Measurements from ENCODE around the gene SYCP2. TPM values are rescaled to one million over a fixed set of nuclear protein-coding genes. Genes with fewer than 3 reads are reported as not detected.

SYCP2 gene
- polyA plus RNA-seq, 4 donors: 0.51 to 3.0 (median 1.8) TPM

- Histone ChIP-seq H3K9me3 (ENCODE audit: control insufficient read depth in 2 of 2, insufficient read depth in 1 of 2, low read depth in 1 of 2, low read length in 1 of 2) (no peaks in the 10 kb centered on the region), H3K36me3 (ENCODE audit: control insufficient read depth in 3 of 3, insufficient read depth in 2 of 3, low read depth in 1 of 3, low read length in 3 of 3) (no peaks in the 10 kb centered on the region), H3K27me3 (ENCODE audit: control insufficient read depth in 3 of 3, insufficient read depth in 3 of 3, low read length in 3 of 3) (peaks cover 0 to 7% (median 0%) of the 10 kb centered on the region in 3 donors), H3K4me1 (ENCODE audit: control insufficient read depth in 3 of 3, insufficient read depth in 2 of 3, low read depth in 1 of 3, low read length in 2 of 3) (peaks cover 0 to 12% (median 11%) of the 10 kb centered on the region in 3 donors), H3K27ac (ENCODE audit: low read depth in 1 of 3, low read length in 2 of 3) (no peak overlapping the region), H3K4me3 (ENCODE audit: low read depth in 1 of 3, low read length in 3 of 3) (peak overlapping the region in 2 of 3 donors; percentile 23 to 27)
- peak; percentile 47 to 74 for DNase-seq
- 10 to 38% (median 24%) methylated on average over 6 of the region's 6 CpGs for WGBS, 3 donors
- no peak for FAIRE-seq
Observed at GRCh38 chr20:59836767-59837166, 96.7 kb downstream of the SYCP2 start.

GRCh38 chr20:59835448-59836395 is 97.7 kb downstream of the SYCP2 start:
- Histone ChIP-seq H3K4me1 (ENCODE audit: control insufficient read depth in 3 of 3, insufficient read depth in 2 of 3, low read depth in 1 of 3, low read length in 2 of 3) (peaks cover 0 to 21% (median 11%) of the 10 kb centered on the region in 3 donors), H3K4me3 (ENCODE audit: low read depth in 1 of 3, low read length in 3 of 3) (peak overlapping the region; percentile 3 to 27 (median 23)), H3K27ac (ENCODE audit: low read depth in 1 of 3, low read length in 2 of 3) (peak overlapping the region in 1 of 3 donors; percentile 36), H3K9me3 (ENCODE audit: control insufficient read depth in 2 of 2, insufficient read depth in 1 of 2, low read depth in 1 of 2, low read length in 1 of 2) (no peaks in the 10 kb centered on the region), H3K27me3 (ENCODE audit: control insufficient read depth in 3 of 3, insufficient read depth in 3 of 3, low read length in 3 of 3) (peaks cover 0 to 7% (median 0%) of the 10 kb centered on the region in 3 donors), H3K36me3 (ENCODE audit: control insufficient read depth in 3 of 3, insufficient read depth in 2 of 3, low read depth in 1 of 3, low read length in 3 of 3) (no peaks in the 10 kb centered on the region)
- DNase-seq (peak; percentile 80 to 82), FAIRE-seq (no peak)
- WGBS, 3 donors: 3 to 9% (median 8%) methylated on average over 16 of the region's 16 CpGs

GRCh38 chr20:59835057-59835447 is 98.4 kb downstream of the SYCP2 start:
- WGBS, 3 donors: 32 to 42% (median 41%) methylated on average over 2 of the region's 2 CpGs
- H3K27me3 ChIP-seq (ENCODE audit: control insufficient read depth in 3 of 3, insufficient read depth in 3 of 3, low read length in 3 of 3): peaks cover 0 to 7% (median 0%) of the 10 kb centered on the region in 3 donors
- DNase-seq: no peak
- H3K36me3 ChIP-seq (ENCODE audit: control insufficient read depth in 3 of 3, insufficient read depth in 2 of 3, low read depth in 1 of 3, low read length in 3 of 3): no peaks in the 10 kb centered on the region
- H3K9me3 ChIP-seq (ENCODE audit: control insufficient read depth in 2 of 2, insufficient read depth in 1 of 2, low read depth in 1 of 2, low read length in 1 of 2): no peaks in the 10 kb centered on the region
- H3K4me1 ChIP-seq (ENCODE audit: control insufficient read depth in 3 of 3, insufficient read depth in 2 of 3, low read depth in 1 of 3, low read length in 2 of 3): peaks cover 0 to 24% (median 11%) of the 10 kb centered on the region in 3 donors
- H3K27ac ChIP-seq (ENCODE audit: low read depth in 1 of 3, low read length in 2 of 3): no peak overlapping the region
- no peak for FAIRE-seq
- H3K4me3 ChIP-seq (ENCODE audit: low read depth in 1 of 3, low read length in 3 of 3): no peak overlapping the region

GRCh38 chr20:59832406-59833363 is 100.8 kb downstream of the SYCP2 start:
- H3K4me3 ChIP-seq (ENCODE audit: low read depth in 1 of 3, low read length in 3 of 3): no peak overlapping the region
- DNase-seq (no peak), FAIRE-seq (no peak)
- no peak overlapping the region for H3K27ac ChIP-seq (ENCODE audit: low read depth in 1 of 3, low read length in 2 of 3)
- H3K27me3 ChIP-seq (ENCODE audit: control insufficient read depth in 3 of 3, insufficient read depth in 3 of 3, low read length in 3 of 3): peaks cover 0 to 7% (median 0%) of the 10 kb centered on the region in 3 donors
- WGBS, 3 donors: 82 to 85% (median 84%) methylated on average over 13 of the region's 13 CpGs
- no peaks in the 10 kb centered on the region for H3K9me3 ChIP-seq (ENCODE audit: control insufficient read depth in 2 of 2, insufficient read depth in 1 of 2, low read depth in 1 of 2, low read length in 1 of 2)
- no peaks in the 10 kb centered on the region for H3K36me3 ChIP-seq (ENCODE audit: control insufficient read depth in 3 of 3, insufficient read depth in 2 of 3, low read depth in 1 of 3, low read length in 3 of 3)
- peaks cover under 1 to 26% (median 10%) of the 10 kb centered on the region in 3 donors for H3K4me1 ChIP-seq (ENCODE audit: control insufficient read depth in 3 of 3, insufficient read depth in 2 of 3, low read depth in 1 of 3, low read length in 2 of 3)

GRCh38 chr20:59831916-59832270 is 101.5 kb downstream of the SYCP2 start:
- Histone ChIP-seq H3K4me1 (ENCODE audit: control insufficient read depth in 3 of 3, insufficient read depth in 2 of 3, low read depth in 1 of 3, low read length in 2 of 3) (peaks cover 7 to 34% (median 8%) of the 10 kb centered on the region in 3 donors), H3K9me3 (ENCODE audit: control insufficient read depth in 2 of 2, insufficient read depth in 1 of 2, low read depth in 1 of 2, low read length in 1 of 2) (no peaks in the 10 kb centered on the region), H3K27me3 (ENCODE audit: control insufficient read depth in 3 of 3, insufficient read depth in 3 of 3, low read length in 3 of 3) (peaks cover 0 to 7% (median 0%) of the 10 kb centered on the region in 3 donors), H3K27ac (ENCODE audit: low read depth in 1 of 3, low read length in 2 of 3) (no peak overlapping the region), H3K4me3 (ENCODE audit: low read depth in 1 of 3, low read length in 3 of 3) (no peak overlapping the region), H3K36me3 (ENCODE audit: control insufficient read depth in 3 of 3, insufficient read depth in 2 of 3, low read depth in 1 of 3, low read length in 3 of 3) (no peaks in the 10 kb centered on the region)
- WGBS, 3 donors: 64 to 72% (median 64%) methylated on average over 3 of the region's 3 CpGs
- no peak for FAIRE-seq
- no peak for DNase-seq

GRCh38 chr20:59831024-59831915 is 102.2 kb downstream of the SYCP2 start:
- DNase-seq: peak; percentile 78 to 79
- 61 to 67% (median 67%) methylated on average over 23 of the region's 23 CpGs for WGBS, 3 donors
- H3K4me3 ChIP-seq (ENCODE audit: low read depth in 1 of 3, low read length in 3 of 3): no peak overlapping the region
- no peaks in the 10 kb centered on the region for H3K36me3 ChIP-seq (ENCODE audit: control insufficient read depth in 3 of 3, insufficient read depth in 2 of 3, low read depth in 1 of 3, low read length in 3 of 3)
- H3K27me3 ChIP-seq (ENCODE audit: control insufficient read depth in 3 of 3, insufficient read depth in 3 of 3, low read length in 3 of 3): peaks cover 0 to 7% (median 0%) of the 10 kb centered on the region in 3 donors
- no peak for FAIRE-seq
- H3K9me3 ChIP-seq (ENCODE audit: control insufficient read depth in 2 of 2, insufficient read depth in 1 of 2, low read depth in 1 of 2, low read length in 1 of 2): no peaks in the 10 kb centered on the region
- H3K27ac ChIP-seq (ENCODE audit: low read depth in 1 of 3, low read length in 2 of 3): peak overlapping the region in 1 of 3 donors; percentile 33
- H3K4me1 ChIP-seq (ENCODE audit: control insufficient read depth in 3 of 3, insufficient read depth in 2 of 3, low read depth in 1 of 3, low read length in 2 of 3): peaks cover 7 to 37% (median 8%) of the 10 kb centered on the region in 3 donors

- Histone ChIP-seq H3K9me3 (ENCODE audit: control insufficient read depth in 2 of 2, insufficient read depth in 1 of 2, low read depth in 1 of 2, low read length in 1 of 2) (no peaks in the 10 kb centered on the region), H3K27ac (ENCODE audit: low read depth in 1 of 3, low read length in 2 of 3) (peak overlapping the region in 1 of 3 donors; percentile 33), H3K27me3 (ENCODE audit: control insufficient read depth in 3 of 3, insufficient read depth in 3 of 3, low read length in 3 of 3) (peaks cover 0 to 7% (median 0%) of the 10 kb centered on the region in 3 donors), H3K36me3 (ENCODE audit: control insufficient read depth in 3 of 3, insufficient read depth in 2 of 3, low read depth in 1 of 3, low read length in 3 of 3) (no peaks in the 10 kb centered on the region), H3K4me3 (ENCODE audit: low read depth in 1 of 3, low read length in 3 of 3) (no peak overlapping the region), H3K4me1 (ENCODE audit: control insufficient read depth in 3 of 3, insufficient read depth in 2 of 3, low read depth in 1 of 3, low read length in 2 of 3) (peaks cover 6 to 37% (median 8%) of the 10 kb centered on the region in 3 donors)
- no peak for FAIRE-seq
- DNase-seq: no peak
- 20 to 57% (median 41%) methylated on average over 6 of the region's 6 CpGs for WGBS, 3 donors
Observed at GRCh38 chr20:59830665-59831023, 102.8 kb downstream of the SYCP2 start.
